UCSD-AML1 (cell line): ENCODE data around the gene BAHCC1.

Source experiments
- DNase-seq: peaks from one replicate; lab custom pipeline; 2025; ENCODE audit not compliant: unreplicated experiment; lab: John Stamatoyannopoulos, UW

BAHCC1 gene

GRCh38 chr17:81397314-81398175, 2.3 kb downstream of the BAHCC1 start:
- peak; percentile 59 for DNase-seq

DNA sequence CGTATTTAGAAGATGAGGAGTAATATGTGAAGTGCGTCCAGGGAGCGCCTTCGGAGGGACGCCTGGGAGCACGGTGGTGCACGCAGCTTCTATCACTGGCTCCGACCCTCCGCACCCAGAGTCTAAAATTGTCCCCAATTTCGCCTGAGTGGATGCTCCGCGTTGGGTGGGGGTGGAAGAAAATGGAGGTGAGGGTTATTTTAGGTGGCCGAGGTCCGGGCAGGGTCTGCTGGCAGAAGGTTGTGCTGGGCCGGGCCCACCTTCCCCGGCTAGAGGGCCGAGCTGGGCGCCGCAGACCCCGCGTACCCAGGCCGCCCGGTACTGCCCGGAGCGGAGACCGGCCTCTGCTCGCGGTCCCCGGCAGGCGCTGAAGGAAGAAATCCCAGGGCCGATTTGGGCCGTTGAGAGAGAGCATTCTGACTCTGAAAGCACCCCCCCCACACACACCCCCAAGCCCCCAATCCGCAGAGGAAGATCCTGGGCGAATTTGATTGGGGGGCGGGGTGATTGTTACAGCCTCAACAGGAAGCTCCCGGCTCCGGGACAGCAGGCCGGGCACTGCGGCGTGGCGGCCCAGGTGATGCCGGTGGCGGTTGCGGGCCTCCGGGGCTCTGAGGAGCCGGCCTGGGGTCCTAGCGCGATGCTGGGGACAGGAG, 3.0 kb downstream of the BAHCC1 start:
- peak; percentile 41 for DNase-seq

GRCh38 chr17:81398832-81399411, 3.7 kb downstream of the BAHCC1 start:
- peak; percentile 34 for DNase-seq

GRCh38 chr17:81399481-81400153, 4.4 kb downstream of the BAHCC1 start:
- DNase-seq = no peak

DNA sequence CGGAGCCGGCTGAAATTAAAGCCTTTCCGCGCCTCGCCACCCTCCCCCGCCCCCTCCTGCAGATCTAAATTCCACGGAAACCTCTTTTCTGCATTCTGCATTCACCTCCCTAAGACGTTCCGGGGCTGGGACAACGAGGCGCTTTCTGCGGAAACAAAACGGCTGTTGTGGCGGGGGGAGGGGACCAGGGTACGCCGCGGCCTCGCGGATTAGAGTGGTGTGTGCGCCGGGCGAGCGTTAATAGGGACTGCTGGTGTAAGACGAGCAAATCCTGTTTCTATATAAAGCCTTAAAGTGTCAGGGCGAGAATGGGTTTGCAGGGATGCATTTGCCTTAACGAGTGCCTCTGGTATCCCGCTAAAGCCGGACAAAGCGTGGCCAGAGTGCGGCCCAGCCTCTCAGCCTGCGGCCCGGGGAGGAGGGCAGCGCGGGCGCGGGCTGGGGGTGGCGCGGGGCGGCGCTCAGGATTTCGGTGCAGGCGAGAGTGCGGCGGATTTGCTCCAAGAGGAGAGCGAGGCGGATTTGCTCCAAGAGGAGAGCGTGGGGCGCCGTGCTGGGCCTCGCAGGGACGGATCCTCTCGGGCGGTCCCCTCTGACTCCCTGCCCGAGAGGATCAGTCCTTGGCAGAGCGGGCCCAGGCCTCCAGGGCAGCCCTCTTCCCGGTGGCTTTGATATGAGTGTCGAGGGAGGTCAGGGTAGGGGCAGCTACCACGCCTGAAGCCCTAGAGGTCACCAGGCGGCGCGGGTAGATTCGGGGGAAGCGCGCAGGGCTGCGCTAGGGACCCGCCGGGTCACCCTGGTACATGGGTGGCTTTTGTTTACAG, 5.1 kb downstream of the BAHCC1 start:
- DNase-seq = peak; percentile 67

- no peak for DNase-seq
These were observed 5.9 kb downstream of the BAHCC1 start for GRCh38 chr17:81400996-81401722.

- peak; percentile 80 for DNase-seq
These were observed 6.7 kb downstream of the BAHCC1 start for GRCh38 chr17:81401723-81402529.

GRCh38 chr17:81402530-81402941, 7.3 kb downstream of the BAHCC1 start:
- no peak for DNase-seq

DNA sequence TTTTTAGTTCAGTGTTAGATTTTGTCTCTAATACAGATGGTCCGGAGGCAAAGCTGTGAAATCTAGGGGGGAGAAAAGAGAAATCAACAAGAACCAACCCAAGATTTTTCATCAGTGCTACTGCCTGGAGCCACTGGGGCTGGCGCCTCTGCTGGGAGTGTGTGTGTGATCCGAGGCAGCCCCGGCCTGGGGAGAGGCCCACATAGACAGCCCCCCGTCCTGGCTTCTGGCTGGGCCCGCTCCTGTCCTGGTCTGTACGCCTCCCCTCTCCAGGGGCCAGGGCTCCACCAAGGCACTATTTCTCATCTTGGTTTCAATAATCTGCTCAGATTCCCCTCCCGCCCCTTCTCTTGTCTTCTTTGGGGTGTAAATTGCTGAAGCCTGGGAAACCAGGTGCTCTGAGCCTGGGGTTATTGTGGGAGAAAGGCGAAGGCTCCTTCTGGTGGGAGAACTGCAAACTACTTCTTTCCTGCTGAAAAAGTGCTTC, 7.8 kb downstream of the BAHCC1 start:
- DNase-seq = no peak

DNA sequence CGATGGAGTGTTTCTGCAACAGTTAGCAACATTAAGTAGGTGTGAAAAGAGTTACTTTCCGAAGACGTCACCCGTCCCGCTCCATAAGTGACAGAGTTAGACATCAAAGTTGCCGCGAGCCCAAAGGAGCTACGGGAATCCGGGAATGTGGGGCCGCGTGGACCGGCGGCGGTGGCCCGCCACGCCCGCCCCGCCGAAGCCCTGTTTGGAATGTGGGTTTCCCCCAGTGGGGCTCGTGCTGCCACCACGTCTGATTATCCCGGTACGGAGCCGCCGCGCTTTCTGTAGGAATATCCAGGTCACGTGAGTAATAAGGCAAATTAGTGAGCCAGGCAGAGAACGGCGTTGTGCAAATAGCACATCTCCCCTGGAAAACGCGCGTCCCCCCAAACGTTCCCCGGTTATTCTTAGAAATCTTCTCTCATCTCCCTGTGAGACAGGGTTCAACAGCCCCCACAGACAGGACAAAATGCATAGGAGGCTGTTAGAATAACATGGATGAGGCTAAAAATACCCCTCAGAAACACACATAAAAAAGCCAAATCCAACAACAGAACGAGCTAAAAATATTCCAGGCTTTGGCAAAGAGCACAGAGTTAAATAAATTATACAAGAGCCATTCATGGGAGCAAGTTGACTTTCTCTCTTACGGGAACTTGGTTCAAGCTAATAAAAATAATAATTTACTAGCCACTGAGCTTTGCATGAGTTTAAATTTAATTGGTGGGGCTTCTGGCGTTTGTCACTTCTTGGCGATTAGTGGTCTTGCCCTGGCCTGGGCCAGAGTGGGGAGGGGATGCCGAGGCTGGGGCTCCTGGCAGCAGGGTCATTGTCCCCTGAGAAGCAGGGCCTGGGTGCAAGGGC, 8.6 kb downstream of the BAHCC1 start:
- no peak for DNase-seq

DNA sequence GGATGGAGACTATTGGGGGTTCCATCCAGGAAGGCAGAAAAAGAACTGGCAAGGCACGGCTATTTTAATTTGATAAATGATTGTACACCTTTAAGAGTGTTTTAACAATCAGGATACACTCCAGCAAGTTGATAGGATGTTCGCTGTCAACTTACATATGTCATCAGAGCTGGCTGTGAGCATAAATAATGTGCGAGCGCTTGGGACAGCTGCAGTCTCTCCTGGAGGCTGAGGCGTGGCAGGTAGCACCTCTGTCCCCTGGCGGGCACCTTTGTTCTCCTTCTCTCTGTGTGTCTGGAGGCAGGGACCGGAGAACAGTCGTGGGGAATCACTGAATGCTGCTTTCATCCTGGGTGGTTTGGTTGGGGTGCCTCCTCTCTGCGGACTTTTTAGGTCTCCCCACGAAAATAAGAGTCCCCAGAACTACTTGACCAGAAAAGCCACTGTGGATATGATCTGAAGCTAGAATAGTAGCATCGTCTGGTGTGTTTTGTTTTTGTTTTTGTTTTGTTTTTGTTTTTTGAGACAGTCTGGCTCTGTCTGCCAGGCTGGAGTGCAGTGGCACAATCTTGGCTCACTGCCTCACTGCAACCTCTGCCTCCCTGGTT, 9.4 kb downstream of the BAHCC1 start:
- no peak for DNase-seq

DNA sequence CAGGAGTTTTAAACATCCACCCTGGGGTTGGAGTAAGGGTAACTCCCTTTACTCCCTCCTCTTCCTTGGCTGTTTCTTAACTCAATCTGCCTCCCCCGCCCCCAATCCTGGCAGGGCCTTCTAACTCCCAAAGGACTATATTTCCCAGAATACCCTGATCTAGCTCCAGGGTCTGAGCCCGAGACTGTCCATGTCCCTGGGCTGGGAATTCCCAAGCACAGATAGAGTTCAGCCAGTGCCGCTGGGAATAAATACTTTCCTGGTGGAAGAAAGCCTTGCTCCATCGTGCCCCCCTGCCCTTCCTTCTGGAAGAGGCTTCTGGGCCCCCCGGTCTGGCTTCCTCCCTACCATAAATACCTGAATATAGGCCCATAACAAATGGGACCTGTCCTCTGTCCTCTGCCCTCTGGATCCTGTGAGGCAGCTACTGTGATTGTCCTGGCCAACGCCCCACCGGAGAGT, 10.2 kb downstream of the BAHCC1 start:
- no peak for DNase-seq

- DNase-seq = no peak
These were observed 11.1 kb downstream of the BAHCC1 start for GRCh38 chr17:81406117-81406953.

DNA sequence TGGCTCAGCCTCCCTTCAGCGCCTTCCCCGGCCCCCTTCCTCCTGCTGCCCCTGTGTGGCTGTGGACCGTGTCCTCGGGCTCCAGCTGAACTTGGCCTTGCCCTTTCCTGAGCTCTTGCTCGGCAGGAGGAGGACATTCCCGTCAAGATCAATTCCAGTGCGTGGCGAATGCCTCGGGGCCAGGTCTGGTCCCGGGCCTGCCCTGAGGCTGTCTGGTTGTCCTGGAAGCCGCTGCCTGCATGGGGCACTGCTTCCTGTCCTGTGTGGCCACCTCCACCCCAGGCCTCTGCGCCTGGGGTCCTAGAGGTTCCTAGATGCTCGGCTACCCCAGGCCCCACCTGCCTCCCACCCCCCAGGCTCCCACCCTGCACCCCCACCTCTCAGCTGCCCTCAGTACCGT, 12.8 kb downstream of the BAHCC1 start:
- DNase-seq = no peak

DNA sequence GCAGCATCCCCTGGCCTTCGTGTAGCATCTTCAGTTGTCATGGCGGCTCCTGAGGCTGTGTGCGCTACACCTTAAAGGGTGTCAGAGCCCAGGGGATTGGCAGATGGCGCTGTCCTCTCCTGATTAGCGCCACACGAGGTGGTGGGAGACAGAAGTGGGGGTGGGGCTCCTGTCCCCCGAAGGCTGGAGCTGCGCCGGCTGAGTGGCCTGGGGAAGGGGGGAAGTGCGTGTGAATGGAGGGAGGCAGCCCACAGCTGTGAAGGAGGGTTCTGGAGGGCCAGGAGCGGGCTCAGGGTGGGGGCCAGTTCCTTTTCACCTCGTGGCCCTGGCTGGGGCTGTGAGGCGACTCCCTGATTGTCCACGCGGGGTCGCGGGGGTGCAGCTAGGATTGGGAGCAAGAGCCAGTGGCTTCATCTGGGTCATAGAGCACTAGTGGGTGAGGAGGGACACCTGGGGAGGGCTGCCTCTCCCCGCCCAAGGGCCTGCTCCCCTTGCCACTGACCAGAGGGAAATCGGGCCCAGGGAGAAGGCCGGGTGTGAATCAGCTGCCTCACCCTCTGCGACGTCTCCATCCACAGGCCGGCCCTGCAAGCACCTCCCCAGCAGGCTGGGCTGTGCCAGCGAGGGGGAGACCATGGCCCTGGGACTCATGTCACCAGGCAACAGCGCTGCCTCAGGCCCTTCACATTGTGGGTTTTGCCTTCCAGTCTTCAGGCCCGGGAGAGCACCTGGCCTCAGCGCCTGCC, 14.1 kb downstream of the BAHCC1 start:
- no peak for DNase-seq

GRCh38 chr17:81410852-81411251, 15.6 kb downstream of the BAHCC1 start:
- DNase-seq = no peak
